B cell (primary cell): ENCODE results near the gene GNG13. TPM values are rescaled to one million over a fixed set of nuclear protein-coding genes. Genes with fewer than 3 reads are reported as not detected.

ENCODE experiments used
- ATAC-seq: fragments of 200-7000 bp; cut with Tn5 transposase; one replicate; pipeline ENCODE4 v1.10.0; 2021; ENCODE audit warnings: low read depth, mild to moderate bottlenecking, moderate number of reproducible peaks, moderate library complexity
- CTCF ChIA-PET: fragments of 350-600 bp; sonication (Branson Sonifier 250); formaldehyde crosslinking; loops from one replicate; lab custom pipeline; 2021; ENCODE audit warnings: antibody characterized with exemption, inconsistent platforms; lab: Charles Lee
- POLR2A ChIA-PET: fragments of 350-600 bp; sonication (Branson Sonifier 250); formaldehyde crosslinking; loops from one replicate; lab custom pipeline; 2021; ENCODE audit warnings: antibody characterized with exemption; lab: Charles Lee
- DNase-seq: peaks from one replicate; pipeline ENCODE4 v3.0.0; 2013
- H2AFZ ChIP-seq: 2 replicates; pipeline ENCODE4 v1.6.1; 2012; ENCODE audit warnings: mild to moderate bottlenecking, low read depth, low read length; ENCODE audit not compliant: insufficient read depth, poor library complexity, severe bottlenecking
- H3K27ac ChIP-seq, 2 donors: 1 replicate in 1 of 2; 2 replicates in 1 of 2; pipeline ENCODE4 v1.5.1; 2012 to 2013; ENCODE audit warnings: low read length in 2 of 2, mild to moderate bottlenecking in 2 of 2, moderate library complexity in 1 of 2
- H3K27me3 ChIP-seq, 4 experiments: fragments of 200-600 bp in 1 of 4; sonication (generic) in 1 of 4; replicated peaks in 1 of 4; 1 replicate in 2 of 4; 2 replicates in 2 of 4; pipeline versions ENCODE4 v1.6.1 to v1.7.0; 2013 to 2016; ENCODE audit warnings: low read length in 3 of 4, mild to moderate bottlenecking in 2 of 4, mixed read lengths in 1 of 4, moderate library complexity in 1 of 4; ENCODE audit not compliant: insufficient read depth in 4 of 4, control insufficient read depth in 3 of 4; ENCODE audit errors: control extremely low read depth in 1 of 4
- H3K36me3 ChIP-seq, 2 experiments: replicated peaks in 1 of 2; 1 replicate in 1 of 2; 2 replicates in 1 of 2; pipeline versions ENCODE4 v1.6.1 to v1.7.1; 2013; ENCODE audit warnings: low read length in 1 of 2; ENCODE audit not compliant: insufficient read depth in 2 of 2, control insufficient read depth in 1 of 2; ENCODE audit errors: control extremely low read depth in 1 of 2, extremely low read depth in 1 of 2
- H3K4me1 ChIP-seq, 2 donors: fragments of 200-600 bp in 1 of 2; sonication (generic) in 1 of 2; 1 replicate in 1 of 2; 2 replicates in 1 of 2; pipeline versions ENCODE4 v1.5.1 to v1.6.1; 2013 to 2017; ENCODE audit warnings: low read length in 2 of 2; ENCODE audit not compliant: control insufficient read depth in 2 of 2, insufficient read depth in 2 of 2
- H3K4me2 ChIP-seq: replicated peaks from 2 replicates; pipeline ENCODE3; 2012; ENCODE audit warnings: mild to moderate bottlenecking, low read depth, low read length; ENCODE audit not compliant: poor library complexity, severe bottlenecking
- H3K4me3 ChIP-seq, 5 experiments: fragments of 200-600 bp in 1 of 5; sonication (generic) in 1 of 5; 1 replicate in 3 of 5; 2 replicates in 2 of 5; pipeline versions ENCODE4 v1.5.1 to v1.7.0; 2011 to 2016; ENCODE audit warnings: low read length in 4 of 5, mild to moderate bottlenecking in 4 of 5, low read depth in 2 of 5, control low read depth in 1 of 5, moderate library complexity in 1 of 5; ENCODE audit not compliant: insufficient read depth in 1 of 5; ENCODE audit errors: control extremely low read depth in 1 of 5, extremely low read depth in 1 of 5
- H3K79me2 ChIP-seq: fragments of 200-600 bp; sonication (generic); one replicate; pipeline ENCODE4 v1.6.0; 2016; ENCODE audit warnings: low read length; ENCODE audit not compliant: control insufficient read depth, insufficient read depth
- H3K9ac ChIP-seq: fragments of 200-600 bp; sonication (generic); 2 replicates; pipeline ENCODE4 v1.6.1; 2017; ENCODE audit warnings: mild to moderate bottlenecking, low read length, moderate library complexity
- H3K9me3 ChIP-seq, 3 donors: one replicate each; pipeline versions ENCODE4 v1.6.1 to v1.7.1; 2013; ENCODE audit warnings: low read length in 2 of 3; ENCODE audit not compliant: control insufficient read depth in 2 of 3, insufficient read depth in 1 of 3; ENCODE audit errors: control extremely low read depth in 1 of 3
- H4K20me1 ChIP-seq: 2 replicates; pipeline ENCODE4 v1.6.0; 2012; ENCODE audit warnings: mild to moderate bottlenecking, low read length; ENCODE audit not compliant: insufficient read depth, control insufficient read depth, poor library complexity, severe bottlenecking
- H3K27ac Mint-ChIP-seq: one replicate; pipeline ENCODE4 v1.8.0; 2021; ENCODE audit warnings: mixed read lengths
- H3K27me3 Mint-ChIP-seq: one replicate; pipeline ENCODE4 v1.8.0; 2021; ENCODE audit warnings: mixed read lengths
- H3K4me1 Mint-ChIP-seq: one replicate; pipeline ENCODE4 v1.8.0; 2021; ENCODE audit warnings: mixed read lengths
- H3K4me3 Mint-ChIP-seq: one replicate; pipeline ENCODE4 v1.8.0; 2021; ENCODE audit warnings: mixed read lengths
- H3K9me3 Mint-ChIP-seq: one replicate; pipeline ENCODE4 v1.8.0; 2022; ENCODE audit warnings: mixed read lengths; ENCODE audit not compliant: insufficient read depth
- EZH2 ChIP-seq: IDR thresholded peaks from 2 replicates; pipeline ENCODE4 v1.6.1; 2012; ENCODE audit warnings: borderline replicate concordance, low read depth, mild to moderate bottlenecking, moderate library complexity, low read length; ENCODE audit not compliant: insufficient read depth, poor library complexity, severe bottlenecking
- WGBS: methylation state at CpG from one replicate; pipeline ENCODE4 v1.1.5; 2013; ENCODE audit warnings: missing lambda C conversion rate; ENCODE audit not compliant: insufficient coverage; 5-methylcytosine and 5-hydroxymethylcytosine counted together
- intact Hi-C: fragments of 100-400 bp; cut with micrococcal nuclease; formaldehyde crosslinking; loops from one replicate; pipeline ENCODE4 v1.10.0; 2022
- polyA plus RNA-seq: library from polyadenylated mRNA; depleted of rRNA; stranded (reverse); fragments of >200 nt; gene quantifications from 2 replicates; pipeline ENCODE4 v1.2.3, GENCODE V29; 2012
- total RNA-seq, 2 donors: library from RNA; stranded (reverse); fragments of 120-200 nt in 1 of 2; gene quantifications; 1 replicate in 1 of 2; 2 replicates in 1 of 2; pipeline versions ENCODE4 v1.2.3 to v1.2.4, GENCODE V29; 2013 to 2022
- TF ChIP-seq, protein P1 (sequence below): fragments of 200-600 bp; IDR thresholded peaks from one replicate; pipeline ENCODE4 v1.8.0; 2022; ENCODE audit warnings: antibody characterized with exemption, mild to moderate bottlenecking

GNG13 gene
- total and polyA plus RNA-seq, 2 donors (not counting 1 experiment from before 2014, with no cell fraction given), result not detected

DNA sequence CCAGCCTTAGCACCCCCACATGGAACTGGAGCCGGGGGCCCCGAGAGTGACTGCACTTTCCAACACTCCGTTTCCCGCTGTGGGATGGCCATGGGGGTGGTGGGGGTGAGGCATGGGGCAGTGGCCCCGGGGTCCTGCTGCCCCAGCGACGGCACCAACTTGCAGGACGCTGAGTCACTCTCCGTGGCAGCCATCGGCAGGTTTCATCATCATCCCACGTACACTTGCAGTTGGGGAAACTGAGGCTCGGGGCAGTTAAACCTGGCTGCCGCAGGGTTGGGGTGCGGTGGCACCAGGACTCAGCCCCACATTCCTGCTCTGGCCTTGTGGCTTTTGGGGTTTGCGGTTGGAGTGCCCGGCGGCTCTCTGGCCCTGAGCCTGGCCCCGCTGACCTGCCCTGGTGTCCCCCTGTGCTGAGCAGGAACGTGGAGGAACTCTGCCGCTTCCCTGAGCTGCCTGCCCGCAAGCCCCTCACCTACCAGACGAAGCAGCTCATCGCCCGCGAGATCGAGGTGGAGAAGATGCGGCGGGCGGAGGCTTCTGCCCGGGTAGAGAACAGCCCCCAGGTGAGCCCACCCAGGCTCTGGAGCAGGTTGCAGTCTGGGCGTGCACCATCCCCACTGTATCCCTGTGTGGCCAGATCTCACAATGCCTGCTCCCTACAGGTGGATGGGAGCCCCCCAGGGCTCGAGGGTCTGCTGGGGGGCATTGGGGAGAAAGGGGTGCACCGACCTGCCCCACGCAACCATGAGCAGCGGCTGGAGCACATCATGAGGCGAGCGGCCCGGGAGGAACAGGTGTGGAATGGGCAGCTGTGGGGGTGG lies 4.0 kb downstream of the GNG13 start:
- no peaks in the 10 kb centered on the region for H3K4me1 Mint-ChIP-seq
- TF ChIP-seq EZH2, result no peak
- TF ChIP-seq, protein P1, sequence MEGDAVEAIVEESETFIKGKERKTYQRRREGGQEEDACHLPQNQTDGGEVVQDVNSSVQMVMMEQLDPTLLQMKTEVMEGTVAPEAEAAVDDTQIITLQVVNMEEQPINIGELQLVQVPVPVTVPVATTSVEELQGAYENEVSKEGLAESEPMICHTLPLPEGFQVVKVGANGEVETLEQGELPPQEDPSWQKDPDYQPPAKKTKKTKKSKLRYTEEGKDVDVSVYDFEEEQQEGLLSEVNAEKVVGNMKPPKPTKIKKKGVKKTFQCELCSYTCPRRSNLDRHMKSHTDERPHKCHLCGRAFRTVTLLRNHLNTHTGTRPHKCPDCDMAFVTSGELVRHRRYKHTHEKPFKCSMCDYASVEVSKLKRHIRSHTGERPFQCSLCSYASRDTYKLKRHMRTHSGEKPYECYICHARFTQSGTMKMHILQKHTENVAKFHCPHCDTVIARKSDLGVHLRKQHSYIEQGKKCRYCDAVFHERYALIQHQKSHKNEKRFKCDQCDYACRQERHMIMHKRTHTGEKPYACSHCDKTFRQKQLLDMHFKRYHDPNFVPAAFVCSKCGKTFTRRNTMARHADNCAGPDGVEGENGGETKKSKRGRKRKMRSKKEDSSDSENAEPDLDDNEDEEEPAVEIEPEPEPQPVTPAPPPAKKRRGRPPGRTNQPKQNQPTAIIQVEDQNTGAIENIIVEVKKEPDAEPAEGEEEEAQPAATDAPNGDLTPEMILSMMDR, result no peak
- H2AFZ ChIP-seq, result no peak overlapping the region
- no peak for ATAC-seq
- intact Hi-C loops, result no loop called here
- peaks cover 0 to 29% (median 3%) of the 10 kb centered on the region in 4 experiments for H3K27me3 ChIP-seq
- ChIA-PET POLR2A (no interaction called here), CTCF (no interaction called here)
- peaks cover 0 to 10% (median 0%) of the 10 kb centered on the region in 3 donors for H3K9me3 ChIP-seq
- no peaks in the 10 kb centered on the region for H3K36me3 ChIP-seq
- H3K9ac ChIP-seq, result no peak overlapping the region
- peaks cover 4 to 10% of the 10 kb centered on the region in 2 donors for H3K4me1 ChIP-seq
- H3K27ac ChIP-seq, result no peak overlapping the region
- no peak overlapping the region for H3K4me2 ChIP-seq
- H3K27ac Mint-ChIP-seq, result no peak overlapping the region
- H3K79me2 ChIP-seq, result no peaks in the 10 kb centered on the region
- H3K9me3 Mint-ChIP-seq, result no peaks in the 10 kb centered on the region
- H4K20me1 ChIP-seq, result no peaks in the 10 kb centered on the region
- no peak for DNase-seq
- no peak overlapping the region for H3K4me3 ChIP-seq
- H3K4me3 Mint-ChIP-seq, result no peak overlapping the region
- peaks cover 4% of the 10 kb centered on the region for H3K27me3 Mint-ChIP-seq
- WGBS, result 94% methylated on average over 32 of the region's 38 CpGs

DNA sequence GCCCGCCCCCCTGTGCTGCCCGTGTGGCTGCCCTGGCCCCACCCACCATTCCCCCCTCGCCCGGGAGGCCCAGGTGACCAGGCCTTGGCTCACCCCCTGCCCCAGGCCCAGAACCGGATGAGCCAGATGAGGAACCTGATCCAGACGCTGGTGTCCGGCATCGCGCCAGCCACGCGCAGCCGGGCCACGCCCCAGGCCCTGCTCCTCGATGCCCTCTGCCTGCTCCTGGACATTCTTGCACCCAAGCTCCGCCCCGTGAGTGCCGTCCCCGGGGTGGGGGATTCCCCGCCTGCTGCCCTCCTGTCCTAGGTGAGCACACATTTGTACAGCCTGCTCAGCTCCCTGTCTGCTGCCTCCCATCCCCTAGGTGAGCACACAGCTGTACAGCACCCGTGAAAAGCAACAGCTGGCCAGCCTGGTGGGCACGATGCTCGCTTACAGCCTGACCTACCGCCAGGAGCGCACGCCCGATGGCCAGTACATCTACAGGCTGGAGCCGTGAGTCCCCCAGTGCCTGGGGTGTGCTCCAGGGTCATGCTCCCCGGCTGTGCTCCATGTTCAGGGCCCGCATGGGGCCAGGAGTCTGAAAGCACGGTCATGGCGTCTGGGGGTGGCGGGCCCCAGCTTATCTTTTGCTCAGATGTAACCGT lies 4.8 kb downstream of the GNG13 start:
- peaks cover 0 to 10% (median 0%) of the 10 kb centered on the region in 3 donors for H3K9me3 ChIP-seq
- Mint-ChIP-seq H3K4me3 (no peak overlapping the region), H3K4me1 (no peaks in the 10 kb centered on the region), H3K9me3 (no peaks in the 10 kb centered on the region), H3K27me3 (peaks cover 4% of the 10 kb centered on the region), H3K27ac (no peak overlapping the region)
- no peaks in the 10 kb centered on the region for H3K36me3 ChIP-seq
- no peak overlapping the region for H2AFZ ChIP-seq
- ChIA-PET POLR2A (no interaction called here), CTCF (no interaction called here)
- H3K27ac ChIP-seq, result no peak overlapping the region
- ATAC-seq (no peak), DNase-seq (no peak)
- WGBS, result 89% methylated on average over 31 of the region's 33 CpGs
- no peaks in the 10 kb centered on the region for H4K20me1 ChIP-seq
- TF ChIP-seq, protein P1, result no peak
- TF ChIP-seq EZH2, result no peak
- no peak overlapping the region for H3K4me2 ChIP-seq
- no peak overlapping the region for H3K9ac ChIP-seq
- intact Hi-C loops, result no loop called here
- H3K4me1 ChIP-seq, result peaks cover 4 to 6% of the 10 kb centered on the region in 2 donors
- H3K4me3 ChIP-seq, result no peak overlapping the region
- no peaks in the 10 kb centered on the region for H3K79me2 ChIP-seq
- H3K27me3 ChIP-seq, result peaks cover 0 to 21% (median 3%) of the 10 kb centered on the region in 4 experiments
